Stimulated activated CD4-positive, alpha-beta T cell treated with anti-CD3 and anti-CD28 coated beads, TNF-alpha, amount 100 ng/mL, for 1 hour (primary cell): Measurements from ENCODE around the gene MOXD1.

ENCODE experiments used
- DNase-seq, 3 donors: peaks; one replicate each; pipeline ENCODE4 v3.0.0-alpha.2; 2020; ENCODE audit warnings: low read depth in 3 of 3, low spot score in 1 of 3

Gene MOXD1

DNA sequence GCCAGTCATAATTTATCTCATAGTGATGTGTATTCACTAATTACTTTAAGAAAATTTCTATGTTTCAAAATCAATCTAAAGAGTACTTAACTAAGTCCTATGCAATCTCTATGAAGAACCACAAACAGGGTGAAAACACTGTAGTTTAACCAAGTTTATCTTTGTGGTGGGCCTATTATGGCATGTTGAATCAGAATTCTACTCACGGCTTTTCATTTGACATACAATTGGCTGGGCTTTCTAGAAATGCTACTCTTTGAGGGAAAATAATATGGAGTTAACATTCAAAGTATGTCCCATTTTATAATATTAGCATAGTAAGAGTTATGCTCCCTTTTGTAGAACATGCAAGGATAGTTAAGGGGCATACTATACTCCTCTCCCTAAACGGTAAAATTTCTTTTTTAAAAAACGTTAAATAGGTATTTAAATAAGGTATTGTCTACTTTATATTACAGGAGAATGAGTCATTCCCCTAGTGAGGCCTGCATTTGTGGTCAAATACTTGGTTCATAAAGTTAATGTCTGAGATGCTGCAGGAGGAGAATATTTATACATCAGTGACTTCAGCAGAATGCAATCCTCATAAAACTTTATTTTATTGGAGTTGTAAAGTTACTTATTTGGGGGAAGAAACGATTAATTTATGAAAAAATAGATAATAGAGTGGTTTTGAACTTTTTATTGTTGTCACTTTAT lies 1.8 kb downstream of the MOXD1 start:
- no peak for DNase-seq

GRCh38 chr6:132395015-132395597 lies 6.2 kb downstream of the MOXD1 start:
- DNase-seq = no peak

GRCh38 chr6:132392792-132393191 lies 8.5 kb downstream of the MOXD1 start:
- no peak for DNase-seq

DNA sequence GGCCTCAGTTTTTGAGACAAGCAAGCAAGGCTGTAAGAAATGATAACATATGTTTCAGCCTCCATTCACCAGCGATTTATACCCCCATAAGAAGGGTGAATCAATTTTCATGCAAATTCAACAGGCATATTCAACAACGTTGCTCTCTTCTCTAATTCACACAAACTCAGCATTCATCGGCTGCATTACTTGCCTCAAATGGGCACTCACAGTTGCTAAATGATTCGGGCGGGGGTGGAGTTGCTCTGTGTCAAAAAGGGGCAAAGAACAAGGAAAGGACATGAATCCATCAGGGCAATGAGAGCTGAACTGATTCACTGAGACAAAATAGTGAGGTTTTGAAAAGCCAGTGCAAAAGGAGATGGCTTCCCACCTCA lies 9.0 kb downstream of the MOXD1 start:
- no peak for DNase-seq

DNA sequence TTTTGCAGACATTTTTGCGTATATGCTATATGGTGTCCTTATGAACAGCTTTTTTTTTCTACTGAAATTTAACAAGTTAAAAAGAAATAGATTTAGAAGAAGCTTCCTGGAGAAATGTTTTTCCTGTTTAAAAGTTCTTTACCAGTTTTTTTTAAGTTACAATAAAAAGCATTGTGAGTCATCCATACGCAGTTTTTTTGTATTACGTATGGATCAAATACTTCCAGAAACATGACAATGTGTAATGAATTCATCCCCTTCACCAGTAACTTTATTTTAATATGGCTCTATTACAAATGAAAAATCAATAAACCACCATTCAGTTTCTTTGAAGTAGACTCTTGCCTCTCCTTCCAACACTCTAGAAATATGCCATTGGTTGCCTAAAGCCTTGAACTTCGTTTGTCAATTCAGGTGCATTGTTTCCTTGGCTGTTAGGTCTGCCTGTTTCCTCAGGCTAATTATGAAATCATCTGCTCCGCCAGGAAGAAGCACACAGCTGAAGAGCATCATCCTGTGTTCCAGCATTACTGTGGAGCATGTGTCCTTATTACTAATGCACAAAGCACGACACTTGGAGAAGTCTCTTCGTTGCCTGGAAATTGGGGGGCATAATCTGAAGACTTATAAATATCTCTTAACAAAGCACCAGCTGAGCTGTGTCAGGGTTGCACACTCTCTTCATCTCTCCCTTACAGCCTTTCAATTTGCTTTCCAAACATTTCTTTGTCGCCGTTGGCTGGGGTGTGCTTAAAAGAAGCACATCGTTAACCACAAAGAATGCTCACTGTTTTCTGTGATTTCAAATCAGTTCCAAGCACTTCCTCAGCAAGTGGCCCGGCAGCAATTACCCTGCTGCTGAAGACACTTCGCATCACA lies 9.6 kb downstream of the MOXD1 start:
- no peak for DNase-seq

GRCh38 chr6:132390451-132390850 lies 10.8 kb downstream of the MOXD1 start:
- no peak for DNase-seq

GRCh38 chr6:132390017-132390416 lies 11.3 kb downstream of the MOXD1 start:
- no peak for DNase-seq

DNA sequence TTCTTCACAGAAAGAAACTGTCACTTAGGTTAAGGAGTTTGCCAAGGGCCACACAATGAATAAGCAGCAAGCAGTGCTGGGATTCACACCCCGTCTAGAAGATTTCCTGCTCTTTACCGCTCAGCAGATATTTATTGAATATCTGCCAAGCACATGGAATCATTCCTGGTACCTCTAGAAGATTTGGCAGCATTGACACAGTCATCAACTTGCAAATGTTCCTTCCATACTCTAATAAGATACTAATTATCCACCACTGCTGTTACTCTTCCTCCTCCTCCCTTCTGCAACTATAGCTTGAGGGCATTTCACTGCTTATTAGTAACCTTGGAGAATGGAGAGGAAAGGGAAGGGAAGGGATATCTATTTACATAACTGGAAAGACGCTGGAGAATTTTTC lies 13.0 kb downstream of the MOXD1 start:
- DNase-seq = no peak

DNA sequence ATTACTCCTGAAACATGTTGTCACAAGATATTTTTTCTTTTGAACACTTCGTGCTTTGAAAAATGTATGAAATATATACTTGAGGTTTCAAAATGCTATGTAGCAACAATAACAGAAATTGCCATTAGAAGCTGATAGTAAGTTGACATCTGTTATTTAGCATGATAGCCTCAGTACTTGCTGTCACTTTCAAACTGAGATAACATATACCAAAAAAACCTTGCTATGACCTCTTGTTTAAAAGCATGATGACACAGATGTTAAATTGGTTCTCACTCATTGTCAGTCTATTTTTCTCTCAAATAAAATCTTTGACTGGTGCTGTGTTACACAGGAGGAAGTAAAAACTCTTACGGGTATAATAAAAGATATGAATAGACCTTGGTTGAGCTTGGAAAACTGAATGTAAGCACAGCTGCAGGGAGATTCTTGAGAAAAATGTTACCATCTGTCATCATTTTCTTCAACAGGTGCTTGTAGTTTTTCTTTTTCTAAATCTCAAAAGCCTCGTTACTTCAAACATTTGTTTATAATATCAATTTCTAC lies 18.6 kb downstream of the MOXD1 start:
- no peak for DNase-seq

DNA sequence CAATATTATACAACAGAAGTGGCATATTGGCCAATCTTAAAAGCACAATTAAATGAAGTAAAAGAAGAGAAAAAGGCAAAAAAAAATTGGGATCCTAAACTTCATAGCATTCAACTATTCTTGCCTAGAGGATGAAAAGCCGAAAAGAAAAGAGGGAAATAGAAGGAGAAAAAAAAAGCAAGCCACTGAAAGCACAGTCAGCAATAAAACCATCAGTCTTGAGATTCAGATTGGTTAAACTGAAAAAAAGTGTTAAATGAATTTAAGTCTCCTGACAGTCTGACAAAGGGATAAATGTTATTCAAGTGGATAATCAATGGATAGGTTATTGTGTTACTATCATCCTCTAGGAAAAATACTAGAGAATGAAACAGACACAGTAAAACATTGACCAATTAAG lies 19.9 kb downstream of the MOXD1 start:
- no peak for DNase-seq

- no peak for DNase-seq
These were observed 20.8 kb downstream of the MOXD1 start for GRCh38 chr6:132380358-132381029.

- DNase-seq = no peak
These were observed 31.7 kb downstream of the MOXD1 start for GRCh38 chr6:132369526-132369925.

DNA sequence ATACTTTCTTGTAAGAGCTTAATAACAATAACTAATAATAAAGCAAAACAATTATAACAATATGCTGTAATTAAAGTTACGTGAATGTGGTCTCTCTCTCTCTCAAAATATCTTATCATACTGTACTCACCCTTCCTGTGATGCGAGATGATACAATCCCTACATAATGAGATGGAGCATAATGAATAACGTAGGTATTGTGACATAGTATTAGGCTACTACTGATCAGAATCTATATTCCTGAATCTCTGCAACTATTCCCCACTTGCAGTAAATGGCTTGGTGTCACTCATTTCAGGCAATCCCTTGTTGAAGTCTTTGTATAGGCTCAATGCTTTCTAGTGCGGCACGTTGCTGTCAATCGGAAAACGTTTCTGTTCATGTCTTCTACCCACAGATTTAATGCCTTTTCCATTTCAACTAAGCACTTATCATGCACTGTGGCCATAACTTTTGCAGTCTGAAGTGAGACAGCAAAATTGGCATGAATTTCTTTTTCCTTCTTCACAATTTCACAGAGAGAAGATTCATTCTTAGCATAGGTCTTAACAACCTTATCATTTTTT lies 32.3 kb downstream of the MOXD1 start:
- DNase-seq = no peak

DNA sequence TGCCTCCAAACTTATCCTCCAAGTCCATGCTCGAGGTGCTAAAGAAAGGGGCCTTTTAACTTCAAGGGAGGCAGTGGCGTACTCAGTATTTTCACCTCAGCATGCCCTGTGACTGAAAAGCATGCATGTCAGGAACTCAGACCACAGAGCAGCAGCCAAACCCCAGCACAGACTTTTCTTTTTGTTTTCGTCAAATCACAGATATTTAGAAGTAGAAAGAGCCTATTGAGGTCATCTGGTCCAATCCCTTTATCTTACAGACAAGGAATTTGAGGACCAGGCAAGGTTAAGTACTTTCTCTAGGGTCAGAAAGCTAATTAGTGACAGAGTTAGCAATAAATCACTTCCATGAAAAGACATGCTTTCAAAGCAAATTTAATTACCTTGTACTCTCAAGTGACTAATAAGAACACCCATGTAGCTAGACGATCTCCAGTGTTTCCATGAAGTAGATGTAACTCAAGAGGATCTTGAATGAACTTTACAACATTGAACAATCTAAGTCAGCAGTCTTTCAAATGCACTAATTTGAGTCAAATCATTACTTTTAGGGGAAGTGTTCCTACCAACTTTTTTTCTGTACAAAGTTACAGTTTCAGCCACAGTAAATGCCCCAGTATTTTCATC lies 35.9 kb downstream of the MOXD1 start:
- DNase-seq = no peak

GRCh38 chr6:132364306-132365074 lies 36.8 kb downstream of the MOXD1 start:
- DNase-seq = no peak

DNA sequence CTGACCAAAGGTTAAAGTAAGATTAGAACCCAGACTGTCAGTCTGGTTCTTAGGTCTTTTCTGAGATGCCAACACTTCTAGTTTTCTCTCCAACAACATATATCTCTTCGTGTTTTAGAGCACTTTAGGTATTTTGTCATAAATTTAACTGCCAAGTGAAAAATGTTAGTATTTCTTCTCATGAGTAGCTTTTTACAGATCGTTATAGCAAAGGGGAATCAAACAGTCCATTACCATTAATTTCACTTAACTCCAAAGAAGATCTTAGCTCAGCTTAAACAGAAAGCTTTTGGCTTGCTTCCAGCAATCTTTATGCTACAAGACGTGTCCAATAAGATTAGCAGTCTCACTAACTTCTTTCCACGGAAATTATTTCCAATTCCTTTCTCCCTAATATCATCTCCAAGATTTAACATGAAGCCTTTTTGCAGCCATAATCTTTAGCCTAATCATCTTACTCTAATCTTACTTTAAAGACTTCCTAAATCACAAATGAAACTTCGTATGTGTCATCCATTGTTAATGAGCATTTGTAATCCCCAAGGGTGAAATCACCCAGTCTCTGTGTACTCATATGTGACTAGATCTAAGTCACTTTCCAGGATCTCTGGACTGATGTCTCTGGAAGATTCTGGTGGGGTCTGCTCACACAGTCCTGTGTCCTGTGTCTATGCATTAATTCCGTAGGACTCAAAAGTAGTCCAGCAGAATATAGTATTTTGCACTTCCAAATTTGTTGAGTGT lies 38.7 kb downstream of the MOXD1 start:
- DNase-seq = no peak

DNA sequence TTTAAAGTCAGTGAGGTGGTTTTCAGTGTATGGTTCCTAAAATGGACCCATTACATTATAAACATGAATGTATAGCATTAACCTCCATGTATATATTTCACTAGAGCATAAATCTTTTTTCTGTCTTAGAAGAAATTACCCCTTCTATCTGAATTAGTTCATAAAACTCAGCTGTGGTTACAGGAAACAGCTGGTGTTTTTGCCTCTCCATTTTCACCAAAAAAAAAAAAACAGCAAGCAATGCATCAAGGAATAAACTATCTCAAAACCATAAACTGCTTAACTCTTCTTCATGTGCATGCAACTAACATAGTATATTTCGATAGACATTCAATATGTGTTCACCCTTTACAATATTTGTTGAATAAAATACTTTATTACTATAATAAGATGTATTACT lies 40.2 kb downstream of the MOXD1 start:
- no peak for DNase-seq

DNA sequence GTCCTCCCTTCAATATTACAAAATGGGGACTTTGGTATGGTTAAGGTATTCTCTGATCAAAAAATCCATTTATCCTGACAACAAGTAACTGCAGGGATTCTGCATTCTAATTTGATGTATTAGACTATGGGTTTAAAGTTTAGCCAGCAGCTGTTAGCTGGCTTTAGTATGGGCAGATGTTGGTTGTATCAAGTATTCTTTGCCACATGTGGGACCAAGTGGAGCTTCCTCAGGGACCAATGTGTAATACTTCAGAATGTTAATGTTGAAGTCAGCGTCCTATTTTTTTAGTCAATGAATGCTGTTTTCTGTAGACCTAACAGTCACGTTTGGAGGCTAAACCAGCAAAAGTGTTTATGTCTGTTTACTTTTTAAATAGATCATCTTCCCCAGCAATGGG lies 41.4 kb downstream of the MOXD1 start:
- DNase-seq = no peak

GRCh38 chr6:132357120-132357519 lies 44.2 kb downstream of the MOXD1 start:
- DNase-seq = no peak
